RWPE1 (cell line): ENCODE data around the gene CLDND1.

Experiments
- CTCF ChIA-PET: fragments of 350-600 bp; sonication (Branson Sonifier 250); formaldehyde crosslinking; extraction: SDS; loops from one replicate; lab custom pipeline; 2021; lab: Yijun Ruan, JAX
- POLR2A ChIA-PET: fragments of 400-600 bp; formaldehyde crosslinking; extraction: SDS; loops from one replicate; lab custom pipeline; 2020; ENCODE audit warnings: antibody characterized with exemption; ENCODE audit not compliant: low non-redundant PET; lab: Yijun Ruan, JAX
- DNase-seq: peaks from one replicate; pipeline ENCODE4 v3.0.0; 2012; ENCODE audit warnings: low spot score
- H3K27ac ChIP-seq: fragments of 450-650 bp; 2 replicates; pipeline ENCODE4 v1.5.1; 2017
- TF ChIP-seq, protein P1 (sequence below): fragments of 450-650 bp; conservative IDR thresholded peaks from 2 replicates; pipeline ENCODE4 v1.5.1; 2017; ENCODE audit warnings: low read depth, mild to moderate bottlenecking

The CLDND1 gene

DNA sequence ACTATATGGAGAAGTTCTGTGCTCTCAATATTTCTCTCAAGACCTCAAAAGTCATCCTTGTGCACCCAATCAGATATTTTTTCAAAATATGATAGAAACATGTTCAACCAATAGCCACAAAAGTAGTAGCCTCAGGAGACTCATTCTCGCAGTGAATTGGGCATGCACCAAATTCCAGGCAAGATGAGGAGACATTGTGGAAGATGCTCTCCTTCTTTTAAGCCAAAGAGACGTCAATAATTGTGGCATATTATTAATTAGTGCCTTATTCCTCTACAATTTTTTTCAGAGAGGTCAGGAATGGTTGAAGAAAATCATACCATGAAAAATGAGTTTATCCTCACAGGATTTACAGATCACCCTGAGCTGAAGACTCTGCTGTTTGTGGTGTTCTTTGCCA, 25.3 kb downstream of the CLDND1 start, which contains the start of gene OR5K2:
Gene OR5K2 (plus strand): TSS at position 301 of the 400 bp plus-strand sequence. CDS start 0 bp downstream, at position 301.
- TF ChIP-seq, protein P1, sequence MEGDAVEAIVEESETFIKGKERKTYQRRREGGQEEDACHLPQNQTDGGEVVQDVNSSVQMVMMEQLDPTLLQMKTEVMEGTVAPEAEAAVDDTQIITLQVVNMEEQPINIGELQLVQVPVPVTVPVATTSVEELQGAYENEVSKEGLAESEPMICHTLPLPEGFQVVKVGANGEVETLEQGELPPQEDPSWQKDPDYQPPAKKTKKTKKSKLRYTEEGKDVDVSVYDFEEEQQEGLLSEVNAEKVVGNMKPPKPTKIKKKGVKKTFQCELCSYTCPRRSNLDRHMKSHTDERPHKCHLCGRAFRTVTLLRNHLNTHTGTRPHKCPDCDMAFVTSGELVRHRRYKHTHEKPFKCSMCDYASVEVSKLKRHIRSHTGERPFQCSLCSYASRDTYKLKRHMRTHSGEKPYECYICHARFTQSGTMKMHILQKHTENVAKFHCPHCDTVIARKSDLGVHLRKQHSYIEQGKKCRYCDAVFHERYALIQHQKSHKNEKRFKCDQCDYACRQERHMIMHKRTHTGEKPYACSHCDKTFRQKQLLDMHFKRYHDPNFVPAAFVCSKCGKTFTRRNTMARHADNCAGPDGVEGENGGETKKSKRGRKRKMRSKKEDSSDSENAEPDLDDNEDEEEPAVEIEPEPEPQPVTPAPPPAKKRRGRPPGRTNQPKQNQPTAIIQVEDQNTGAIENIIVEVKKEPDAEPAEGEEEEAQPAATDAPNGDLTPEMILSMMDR, result no peak
- CTCF ChIA-PET, result interaction anchor here (0.6 kb wide), 1 partner anchor 10 kb away, joined by 3 read pairs; no protein-coding TSS in a partner anchor
- no peak within 1 kb of the TSS for H3K27ac ChIP-seq
- POLR2A ChIA-PET, result no interaction called here
- no peak for DNase-seq

DNA sequence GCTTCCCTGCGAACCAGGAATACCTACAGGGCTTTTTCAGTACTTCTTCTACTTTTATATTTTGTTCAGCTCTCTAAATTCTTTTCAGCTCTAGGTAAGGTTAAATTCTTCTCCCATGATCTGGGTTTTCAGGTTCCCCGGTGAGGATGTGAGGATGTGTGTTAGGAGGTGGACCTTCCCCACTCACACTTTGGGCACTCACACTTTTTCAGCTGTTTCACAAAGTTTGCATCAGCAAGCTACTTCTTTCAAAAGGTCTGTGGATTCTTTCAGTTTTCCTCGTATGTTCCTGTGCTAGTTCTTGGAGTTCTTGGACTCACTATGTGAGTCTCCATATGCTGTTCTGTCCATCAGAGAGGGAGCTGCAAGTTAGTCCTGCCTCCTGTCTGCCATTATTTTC, 39.1 kb downstream of the CLDND1 start:
- ChIA-PET POLR2A (no interaction called here), CTCF (no interaction called here)
- no peak for DNase-seq
- no peak overlapping the region for H3K27ac ChIP-seq
- TF ChIP-seq, protein P1, result no peak

DNA sequence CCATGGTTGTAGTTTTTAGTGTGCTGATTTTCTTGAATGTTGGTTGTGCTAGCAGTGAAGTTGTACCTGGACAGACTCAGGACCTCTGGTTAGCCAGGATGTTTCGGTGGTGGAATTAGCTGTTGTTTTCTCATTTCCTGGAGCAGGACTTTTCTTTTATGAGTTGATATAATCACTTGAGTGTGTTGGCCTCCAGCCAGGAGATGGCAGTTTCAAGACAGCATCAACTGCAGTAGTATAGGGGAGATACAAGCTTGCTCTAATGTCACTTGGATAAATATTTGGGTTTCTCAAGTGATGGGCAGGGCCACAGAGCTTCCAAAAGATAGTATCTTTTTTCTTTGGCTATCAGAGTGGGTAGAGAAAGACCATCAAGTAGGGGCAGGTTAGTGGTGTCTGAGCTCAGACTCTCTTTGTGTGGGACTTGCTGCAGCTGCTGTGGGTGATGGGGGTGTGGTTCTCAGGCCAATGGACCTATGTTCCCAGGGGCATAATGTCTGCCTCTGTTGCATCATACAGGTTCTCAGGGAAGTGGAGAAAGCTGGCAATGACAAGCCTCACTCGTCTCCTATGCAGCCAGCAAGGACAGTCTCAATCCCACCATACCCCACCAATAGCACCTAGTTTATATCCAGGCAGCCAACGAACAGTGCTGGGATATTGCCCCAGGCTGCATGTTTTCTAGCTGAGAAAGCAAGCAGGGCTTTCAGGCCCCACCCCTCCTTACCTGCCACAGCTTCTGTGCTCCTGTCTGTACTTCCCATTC, 39.8 kb downstream of the CLDND1 start:
- H3K27ac ChIP-seq, result no peak overlapping the region
- TF ChIP-seq, protein P1, result no peak
- POLR2A ChIA-PET, result no interaction called here
- CTCF ChIA-PET, result no interaction called here
- peak; percentile 30 for DNase-seq
